HEK293 (cell line): ENCODE measurements around the gene CYP26A1.

Source experiments
- CTCF ChIA-PET: fragments of 350-600 bp; formaldehyde crosslinking; extraction: SDS; loops from one replicate; lab custom pipeline; 2021; ENCODE audit warnings: antibody characterized with exemption; lab: Yijun Ruan, JAX
- POLR2A ChIA-PET: fragments of 300-600 bp; formaldehyde crosslinking; extraction: SDS; loops from one replicate; lab custom pipeline; 2020; ENCODE audit warnings: antibody characterized with exemption, inconsistent platforms; lab: Yijun Ruan, JAX
- H3K27ac ChIP-seq: fragments of 200-500 bp; sonication (Bioruptor generic); 2 replicates; pipeline ENCODE4 v1.5.1; 2014; ENCODE audit warnings: low read depth, low read length, control low read depth, inconsistent platforms; ENCODE audit errors: extremely low read depth
- H3K36me3 ChIP-seq, 2 experiments: fragments of 200-500 bp in 1 of 2; sonication (Bioruptor generic) in 1 of 2; 1 replicate in 1 of 2; 2 replicates in 1 of 2; pipeline ENCODE4 v1.5.1; 2014 to 2017; ENCODE audit warnings: inconsistent platforms in 2 of 2, low read length in 2 of 2; ENCODE audit not compliant: control insufficient read depth in 2 of 2, insufficient read depth in 1 of 2
- H3K4me1 ChIP-seq: fragments of 200-500 bp; sonication (Bioruptor generic); 2 replicates; pipeline ENCODE4 v1.5.1; 2014; ENCODE audit warnings: mild to moderate bottlenecking, low read length, inconsistent platforms; ENCODE audit not compliant: control insufficient read depth, insufficient read depth
- H3K4me3 ChIP-seq: 2 replicates; pipeline ENCODE4 v1.5.1; 2011; ENCODE audit warnings: low read depth, mild to moderate bottlenecking, control low read depth, low read length, moderate library complexity
- H3K9me3 ChIP-seq: fragments of 200-500 bp; sonication (Bioruptor generic); 2 replicates; pipeline ENCODE4 v1.5.1; 2014; ENCODE audit warnings: low read depth, low read length, inconsistent platforms; ENCODE audit not compliant: control insufficient read depth, insufficient read depth
- BCL11A ChIP-seq: fragments of 450-650 bp; formaldehyde crosslinking; IDR thresholded peaks from 2 replicates; pipeline ENCODE4 v1.5.1; 2016; ENCODE audit warnings: low read depth, missing biosample characterization, missing genetic modification characterization
- FEZF1 ChIP-seq: fragments of 450-650 bp; formaldehyde crosslinking; IDR thresholded peaks from 2 replicates; pipeline ENCODE4 v1.5.1; 2016; ENCODE audit warnings: missing biosample characterization, missing genetic modification characterization
- MYNN ChIP-seq: fragments of 450-650 bp; formaldehyde crosslinking; IDR thresholded peaks from 2 replicates; pipeline ENCODE4 v1.5.1; 2016; ENCODE audit warnings: missing biosample characterization, missing genetic modification characterization, borderline replicate concordance
- RBAK ChIP-seq: fragments of 450-650 bp; formaldehyde crosslinking; IDR thresholded peaks from 2 replicates; pipeline ENCODE4 v1.5.1; 2016; ENCODE audit warnings: missing biosample characterization, missing genetic modification characterization
- SP2 ChIP-seq: fragments of 450-650 bp; formaldehyde crosslinking; IDR thresholded peaks from 2 replicates; pipeline ENCODE4 v1.5.1; 2016; ENCODE audit warnings: missing biosample characterization, missing genetic modification characterization
- ZBTB1 ChIP-seq: fragments of 450-650 bp; formaldehyde crosslinking; IDR thresholded peaks from 2 replicates; pipeline ENCODE4 v1.5.1; 2016; ENCODE audit warnings: missing biosample characterization, missing genetic modification characterization
- ZNF23 ChIP-seq: fragments of 450-650 bp; formaldehyde crosslinking; IDR thresholded peaks from 2 replicates; pipeline ENCODE4 v1.5.1; 2016; ENCODE audit warnings: missing biosample characterization, missing genetic modification characterization, borderline replicate concordance
- ZNF558 ChIP-seq: fragments of 450-650 bp; formaldehyde crosslinking; IDR thresholded peaks from 2 replicates; pipeline ENCODE4 v1.5.1; 2016; ENCODE audit warnings: missing biosample characterization, missing genetic modification characterization
- ZNF560 ChIP-seq: fragments of 450-650 bp; formaldehyde crosslinking; IDR thresholded peaks from 2 replicates; pipeline ENCODE4 v1.5.1; 2017; ENCODE audit warnings: missing biosample characterization, missing genetic modification characterization, borderline replicate concordance
- ZNF610 ChIP-seq: fragments of 450-650 bp; formaldehyde crosslinking; IDR thresholded peaks from 2 replicates; pipeline ENCODE4 v1.5.1; 2016; ENCODE audit warnings: missing biosample characterization, missing genetic modification characterization, borderline replicate concordance
- ZNF785 ChIP-seq: fragments of 450-650 bp; formaldehyde crosslinking; IDR thresholded peaks from 2 replicates; pipeline ENCODE4 v1.5.1; 2016; ENCODE audit warnings: missing biosample characterization, missing genetic modification characterization
- TF ChIP-seq, protein P1 (sequence below): fragments of 450-650 bp; formaldehyde crosslinking; IDR thresholded peaks from 2 replicates; pipeline ENCODE4 v1.5.1; 2016; ENCODE audit warnings: missing biosample characterization, missing genetic modification characterization, low read depth
- TF ChIP-seq, protein P2 (sequence below): fragments of 450-650 bp; formaldehyde crosslinking; IDR thresholded peaks from 2 replicates; pipeline ENCODE4 v1.5.1; 2016; ENCODE audit warnings: missing biosample characterization, missing genetic modification characterization
- TF ChIP-seq, protein P3 (sequence below): fragments of 450-650 bp; formaldehyde crosslinking; IDR thresholded peaks from 2 replicates; pipeline ENCODE4 v1.5.1; 2017; ENCODE audit warnings: missing biosample characterization, missing genetic modification characterization
- TF ChIP-seq, protein P4 (sequence below): fragments of 450-650 bp; formaldehyde crosslinking; IDR thresholded peaks from 2 replicates; pipeline ENCODE4 v1.5.1; 2016; ENCODE audit warnings: missing biosample characterization, missing genetic modification characterization

Gene CYP26A1

GRCh38 chr10:93086289-93086688, 12.6 kb downstream of the CYP26A1 start (continued):
- TF ChIP-seq ZNF610 (no peak), ZNF785 (no peak), SP2 (tag by site-specific recombination) (no peak), RBAK (tag by site-specific recombination) (no peak)
- TF ChIP-seq, protein P1, sequence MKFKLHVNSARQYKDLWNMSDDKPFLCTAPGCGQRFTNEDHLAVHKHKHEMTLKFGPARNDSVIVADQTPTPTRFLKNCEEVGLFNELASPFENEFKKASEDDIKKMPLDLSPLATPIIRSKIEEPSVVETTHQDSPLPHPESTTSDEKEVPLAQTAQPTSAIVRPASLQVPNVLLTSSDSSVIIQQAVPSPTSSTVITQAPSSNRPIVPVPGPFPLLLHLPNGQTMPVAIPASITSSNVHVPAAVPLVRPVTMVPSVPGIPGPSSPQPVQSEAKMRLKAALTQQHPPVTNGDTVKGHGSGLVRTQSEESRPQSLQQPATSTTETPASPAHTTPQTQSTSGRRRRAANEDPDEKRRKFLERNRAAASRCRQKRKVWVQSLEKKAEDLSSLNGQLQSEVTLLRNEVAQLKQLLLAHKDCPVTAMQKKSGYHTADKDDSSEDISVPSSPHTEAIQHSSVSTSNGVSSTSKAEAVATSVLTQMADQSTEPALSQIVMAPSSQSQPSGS (tag by site-specific recombination): no peak
- TF ChIP-seq, protein P2, sequence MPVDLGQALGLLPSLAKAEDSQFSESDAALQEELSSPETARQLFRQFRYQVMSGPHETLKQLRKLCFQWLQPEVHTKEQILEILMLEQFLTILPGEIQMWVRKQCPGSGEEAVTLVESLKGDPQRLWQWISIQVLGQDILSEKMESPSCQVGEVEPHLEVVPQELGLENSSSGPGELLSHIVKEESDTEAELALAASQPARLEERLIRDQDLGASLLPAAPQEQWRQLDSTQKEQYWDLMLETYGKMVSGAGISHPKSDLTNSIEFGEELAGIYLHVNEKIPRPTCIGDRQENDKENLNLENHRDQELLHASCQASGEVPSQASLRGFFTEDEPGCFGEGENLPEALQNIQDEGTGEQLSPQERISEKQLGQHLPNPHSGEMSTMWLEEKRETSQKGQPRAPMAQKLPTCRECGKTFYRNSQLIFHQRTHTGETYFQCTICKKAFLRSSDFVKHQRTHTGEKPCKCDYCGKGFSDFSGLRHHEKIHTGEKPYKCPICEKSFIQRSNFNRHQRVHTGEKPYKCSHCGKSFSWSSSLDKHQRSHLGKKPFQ (tag by site-specific recombination): no peak
- TF ChIP-seq, all 188 proteins: peak for 0

GRCh38 chr10:93087846-93088245, 14.2 kb downstream of the CYP26A1 start:
- no peak for TF ChIP-seq ZBTB1 (tag by site-specific recombination)
- CTCF ChIA-PET: interaction anchor here (0.8 to 1.5 kb wide), 3 partner anchors 13 to 208 kb away, joined by 4 read pairs; no protein-coding TSS in a partner anchor
- H3K27ac ChIP-seq: no peak overlapping the region

DNA sequence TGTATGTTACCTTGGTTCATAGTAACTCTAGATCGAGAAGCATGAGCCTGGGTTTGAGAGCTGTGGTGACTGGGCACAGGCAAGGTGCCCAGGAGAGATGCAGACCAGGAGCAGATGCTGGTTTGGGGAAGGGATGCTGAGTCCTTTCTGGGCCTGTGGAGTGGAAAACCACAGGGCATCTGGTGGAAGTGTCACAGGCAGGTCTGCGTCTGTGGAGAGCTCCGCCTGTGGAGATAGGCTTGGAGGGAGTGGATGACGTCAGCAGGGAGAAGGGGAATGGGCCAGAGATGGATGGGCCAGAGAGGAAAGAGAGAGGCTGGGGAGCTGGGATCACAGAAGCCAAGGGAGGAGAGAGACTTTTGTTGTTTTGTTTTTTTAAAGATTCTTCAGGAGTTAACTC, 14.8 kb downstream of the CYP26A1 start:
- H3K4me1 ChIP-seq: no peaks in the 10 kb centered on the region
- no peaks in the 10 kb centered on the region for H3K36me3 ChIP-seq
- H3K9me3 ChIP-seq: no peaks in the 10 kb centered on the region
- ChIA-PET CTCF (interaction anchor here (0.6 to 1.5 kb wide), 6 partner anchors 8 to 275 kb away, joined by 3 to 10 read pairs (median 4); no protein-coding TSS in a partner anchor), POLR2A (no interaction called here)
- TF ChIP-seq, protein P2 (tag by site-specific recombination): no peak
- TF ChIP-seq ZNF23 (tag by site-specific recombination) (no peak), ZNF560 (tag by site-specific recombination) (no peak), ZNF558 (tag by site-specific recombination) (no peak), FEZF1 (no peak), BCL11A (tag by site-specific recombination) (no peak)
- TF ChIP-seq, protein P3, sequence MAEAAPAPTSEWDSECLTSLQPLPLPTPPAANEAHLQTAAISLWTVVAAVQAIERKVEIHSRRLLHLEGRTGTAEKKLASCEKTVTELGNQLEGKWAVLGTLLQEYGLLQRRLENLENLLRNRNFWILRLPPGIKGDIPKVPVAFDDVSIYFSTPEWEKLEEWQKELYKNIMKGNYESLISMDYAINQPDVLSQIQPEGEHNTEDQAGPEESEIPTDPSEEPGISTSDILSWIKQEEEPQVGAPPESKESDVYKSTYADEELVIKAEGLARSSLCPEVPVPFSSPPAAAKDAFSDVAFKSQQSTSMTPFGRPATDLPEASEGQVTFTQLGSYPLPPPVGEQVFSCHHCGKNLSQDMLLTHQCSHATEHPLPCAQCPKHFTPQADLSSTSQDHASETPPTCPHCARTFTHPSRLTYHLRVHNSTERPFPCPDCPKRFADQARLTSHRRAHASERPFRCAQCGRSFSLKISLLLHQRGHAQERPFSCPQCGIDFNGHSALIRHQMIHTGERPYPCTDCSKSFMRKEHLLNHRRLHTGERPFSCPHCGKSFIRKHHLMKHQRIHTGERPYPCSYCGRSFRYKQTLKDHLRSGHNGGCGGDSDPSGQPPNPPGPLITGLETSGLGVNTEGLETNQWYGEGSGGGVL (tag by site-specific recombination): no peak
- no peak overlapping the region for H3K27ac ChIP-seq
- H3K4me3 ChIP-seq: no peak overlapping the region

More at GRCh38 chr10:93087846-93088245, 14.2 kb downstream of the CYP26A1 start:
- Histone ChIP-seq H3K4me1 (no peaks in the 10 kb centered on the region), H3K36me3 (no peaks in the 10 kb centered on the region), H3K4me3 (no peak overlapping the region), H3K9me3 (no peaks in the 10 kb centered on the region)
- POLR2A ChIA-PET: no interaction called here

GRCh38 chr10:93090619-93091018, 16.9 kb downstream of the CYP26A1 start:
- POLR2A ChIA-PET: no interaction called here
- TF ChIP-seq MYNN (tag by site-specific recombination): no peak
- TF ChIP-seq, protein P4, sequence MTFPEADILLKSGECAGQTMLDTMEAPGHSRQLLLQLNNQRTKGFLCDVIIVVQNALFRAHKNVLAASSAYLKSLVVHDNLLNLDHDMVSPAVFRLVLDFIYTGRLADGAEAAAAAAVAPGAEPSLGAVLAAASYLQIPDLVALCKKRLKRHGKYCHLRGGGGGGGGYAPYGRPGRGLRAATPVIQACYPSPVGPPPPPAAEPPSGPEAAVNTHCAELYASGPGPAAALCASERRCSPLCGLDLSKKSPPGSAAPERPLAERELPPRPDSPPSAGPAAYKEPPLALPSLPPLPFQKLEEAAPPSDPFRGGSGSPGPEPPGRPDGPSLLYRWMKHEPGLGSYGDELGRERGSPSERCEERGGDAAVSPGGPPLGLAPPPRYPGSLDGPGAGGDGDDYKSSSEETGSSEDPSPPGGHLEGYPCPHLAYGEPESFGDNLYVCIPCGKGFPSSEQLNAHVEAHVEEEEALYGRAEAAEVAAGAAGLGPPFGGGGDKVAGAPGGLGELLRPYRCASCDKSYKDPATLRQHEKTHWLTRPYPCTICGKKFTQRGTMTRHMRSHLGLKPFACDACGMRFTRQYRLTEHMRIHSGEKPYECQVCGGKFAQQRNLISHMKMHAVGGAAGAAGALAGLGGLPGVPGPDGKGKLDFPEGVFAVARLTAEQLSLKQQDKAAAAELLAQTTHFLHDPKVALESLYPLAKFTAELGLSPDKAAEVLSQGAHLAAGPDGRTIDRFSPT (tag by site-specific recombination): no peak
- no peak overlapping the region for H3K4me3 ChIP-seq
- H3K36me3 ChIP-seq: no peaks in the 10 kb centered on the region
- no peaks in the 10 kb centered on the region for H3K4me1 ChIP-seq
- H3K27ac ChIP-seq: no peak overlapping the region
- CTCF ChIA-PET: interaction anchor here (1.1 to 1.5 kb wide), 2 partner anchors 11 to 262 kb away, joined by 3 to 4 read pairs; no protein-coding TSS in a partner anchor
- H3K9me3 ChIP-seq: no peaks in the 10 kb centered on the region
